Neural crest cell (in vitro differentiated cells): ENCODE data around the gene KCNIP4. TPM values are rescaled to one million over a fixed set of nuclear protein-coding genes. Genes with fewer than 3 reads are reported as not detected.

Experiments used
- DNase-seq: peaks from one replicate; pipeline ENCODE4 v3.0.0; 2021; ENCODE audit warnings: low read depth, mixed read lengths, low spot score
- H3K27ac Mint-ChIP-seq: one replicate; pipeline ENCODE4 v1.8.0; 2021; ENCODE audit warnings: mild to moderate bottlenecking, mixed read lengths; ENCODE audit not compliant: unreplicated experiment
- H3K27me3 Mint-ChIP-seq: 2 replicates; pipeline ENCODE4 v1.8.0; 2021; ENCODE audit warnings: low read depth, mild to moderate bottlenecking, mixed read lengths
- H3K36me3 Mint-ChIP-seq: 2 replicates; pipeline ENCODE4 v1.8.0; 2021; ENCODE audit warnings: low read depth, mild to moderate bottlenecking, mixed read lengths
- H3K4me1 Mint-ChIP-seq: 2 replicates; pipeline ENCODE4 v1.8.0; 2021; ENCODE audit warnings: mixed read lengths
- H3K4me3 Mint-ChIP-seq: one replicate; pipeline ENCODE4 v1.8.0; 2021; ENCODE audit warnings: mild to moderate bottlenecking, mixed read lengths
- H3K9me3 Mint-ChIP-seq: 2 replicates; pipeline ENCODE4 v1.8.0; 2021; ENCODE audit warnings: mixed read lengths
- total RNA-seq: library from RNA; stranded (reverse); gene quantifications from 2 replicates; pipeline ENCODE4 v1.2.1, GENCODE V29; 2021
- TF ChIP-seq, protein P1 (sequence below): fragments of 200-600 bp; sonication (generic); conservative IDR thresholded peaks from 2 replicates; pipeline ENCODE4 v1.5.0; 2021; ENCODE audit warnings: antibody characterized with exemption, mild to moderate bottlenecking

The KCNIP4 gene
- total RNA-seq, 1 donor from 2014 or later, result 0.33 TPM

DNA sequence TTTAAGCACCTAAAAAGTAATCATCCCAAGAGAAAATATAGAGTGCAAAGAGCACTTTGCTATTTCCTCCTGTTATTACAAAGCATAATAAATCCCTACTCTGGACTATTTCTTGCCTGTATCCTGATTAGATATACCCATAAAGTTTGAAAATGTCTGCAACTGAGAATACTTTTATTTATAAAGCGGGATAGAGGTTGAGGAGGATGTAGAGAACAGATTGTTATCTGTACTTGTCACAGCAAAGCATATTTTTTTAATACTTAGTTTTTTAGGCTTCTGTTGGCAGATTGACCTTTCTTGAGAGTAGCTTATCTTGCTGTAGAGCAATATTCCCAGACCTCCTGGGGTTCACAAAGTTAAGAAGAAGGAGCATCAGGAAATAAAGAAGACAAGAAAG, 396.1 kb downstream of the KCNIP4 start:
- DNase-seq, result no peak
- TF ChIP-seq, protein P1, sequence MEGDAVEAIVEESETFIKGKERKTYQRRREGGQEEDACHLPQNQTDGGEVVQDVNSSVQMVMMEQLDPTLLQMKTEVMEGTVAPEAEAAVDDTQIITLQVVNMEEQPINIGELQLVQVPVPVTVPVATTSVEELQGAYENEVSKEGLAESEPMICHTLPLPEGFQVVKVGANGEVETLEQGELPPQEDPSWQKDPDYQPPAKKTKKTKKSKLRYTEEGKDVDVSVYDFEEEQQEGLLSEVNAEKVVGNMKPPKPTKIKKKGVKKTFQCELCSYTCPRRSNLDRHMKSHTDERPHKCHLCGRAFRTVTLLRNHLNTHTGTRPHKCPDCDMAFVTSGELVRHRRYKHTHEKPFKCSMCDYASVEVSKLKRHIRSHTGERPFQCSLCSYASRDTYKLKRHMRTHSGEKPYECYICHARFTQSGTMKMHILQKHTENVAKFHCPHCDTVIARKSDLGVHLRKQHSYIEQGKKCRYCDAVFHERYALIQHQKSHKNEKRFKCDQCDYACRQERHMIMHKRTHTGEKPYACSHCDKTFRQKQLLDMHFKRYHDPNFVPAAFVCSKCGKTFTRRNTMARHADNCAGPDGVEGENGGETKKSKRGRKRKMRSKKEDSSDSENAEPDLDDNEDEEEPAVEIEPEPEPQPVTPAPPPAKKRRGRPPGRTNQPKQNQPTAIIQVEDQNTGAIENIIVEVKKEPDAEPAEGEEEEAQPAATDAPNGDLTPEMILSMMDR, result no peak
- peaks cover 6% of the 10 kb centered on the region for H3K9me3 Mint-ChIP-seq
- no peaks in the 10 kb centered on the region for H3K27me3 Mint-ChIP-seq
- no peak overlapping the region for H3K4me3 Mint-ChIP-seq
- no peak overlapping the region for H3K27ac Mint-ChIP-seq
- peaks cover 4% of the 10 kb centered on the region for H3K4me1 Mint-ChIP-seq
- H3K36me3 Mint-ChIP-seq, result no peaks in the 10 kb centered on the region

DNA sequence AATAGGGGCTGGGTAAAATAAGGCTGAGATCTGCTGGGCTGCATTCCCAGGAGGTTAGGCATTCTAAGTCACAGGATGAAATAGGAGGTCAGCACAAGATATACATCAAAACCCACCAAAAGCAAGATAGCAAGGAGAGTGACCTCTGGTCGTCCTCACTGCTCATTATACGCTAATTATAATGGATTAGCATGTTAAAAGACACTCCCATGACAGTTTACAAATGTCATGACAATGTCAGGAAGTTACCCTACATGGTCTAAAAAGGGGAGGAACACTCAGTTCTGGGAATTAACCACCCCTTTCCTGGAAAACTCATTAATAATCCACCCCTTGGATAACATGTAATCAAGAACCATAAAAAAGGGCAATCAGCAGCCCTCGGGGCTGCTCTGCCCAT, 403.6 kb downstream of the KCNIP4 start:
- DNase-seq, result no peak
- Mint-ChIP-seq H3K27ac (no peak overlapping the region), H3K36me3 (no peaks in the 10 kb centered on the region), H3K4me1 (no peaks in the 10 kb centered on the region), H3K9me3 (peaks cover 3% of the 10 kb centered on the region), H3K4me3 (no peak overlapping the region), H3K27me3 (peaks cover 5% of the 10 kb centered on the region)
- TF ChIP-seq, protein P1, result no peak

DNA sequence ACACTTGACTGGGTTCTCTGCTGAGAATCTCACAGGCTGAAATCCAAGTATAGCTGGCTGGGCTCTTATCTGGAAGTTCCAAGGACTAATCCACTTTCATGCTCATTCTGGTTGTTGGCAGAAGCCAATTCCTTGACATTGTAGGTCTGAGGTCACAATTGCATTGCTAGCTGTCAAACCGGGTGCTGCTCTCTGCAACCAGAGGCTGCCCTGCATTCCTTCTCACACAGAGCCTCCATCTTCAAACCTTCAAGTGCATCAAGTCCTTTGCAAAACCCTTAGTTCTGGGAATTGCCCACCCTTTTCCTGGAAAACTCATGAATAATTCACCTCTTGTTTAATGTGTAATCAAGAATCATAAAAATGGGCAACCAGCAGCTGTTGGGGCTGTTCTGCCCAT, 404.2 kb downstream of the KCNIP4 start:
- H3K9me3 Mint-ChIP-seq, result peaks cover 3% of the 10 kb centered on the region
- no peak overlapping the region for H3K27ac Mint-ChIP-seq
- no peak for DNase-seq
- no peak overlapping the region for H3K4me3 Mint-ChIP-seq
- TF ChIP-seq, protein P1, result no peak
- no peaks in the 10 kb centered on the region for H3K4me1 Mint-ChIP-seq
- no peaks in the 10 kb centered on the region for H3K36me3 Mint-ChIP-seq
- H3K27me3 Mint-ChIP-seq, result peaks cover 5% of the 10 kb centered on the region

DNA sequence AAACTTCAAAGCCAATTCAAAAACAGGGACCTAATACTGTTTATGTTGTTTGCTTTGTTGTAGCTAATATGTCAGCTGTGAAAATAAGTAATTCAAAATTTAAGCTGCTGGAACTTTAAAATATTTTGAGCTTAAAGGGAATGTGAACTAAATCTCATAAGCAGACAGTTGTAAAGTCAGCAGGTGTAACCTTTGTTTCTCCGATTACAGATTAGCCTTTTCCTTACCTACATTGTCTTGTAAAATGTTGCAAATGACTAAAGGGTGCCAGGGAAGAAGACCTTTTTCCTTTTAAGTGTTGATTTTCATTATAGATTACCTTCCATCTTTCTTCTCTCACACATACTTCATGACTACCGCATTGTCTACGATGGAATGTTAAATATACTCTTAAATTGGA, 405.1 kb downstream of the KCNIP4 start:
- Mint-ChIP-seq H3K4me1 (no peaks in the 10 kb centered on the region), H3K27me3 (peaks cover 5% of the 10 kb centered on the region), H3K36me3 (no peaks in the 10 kb centered on the region), H3K9me3 (peaks cover 3% of the 10 kb centered on the region), H3K27ac (no peak overlapping the region), H3K4me3 (no peak overlapping the region)
- TF ChIP-seq, protein P1, result no peak
- no peak for DNase-seq

DNA sequence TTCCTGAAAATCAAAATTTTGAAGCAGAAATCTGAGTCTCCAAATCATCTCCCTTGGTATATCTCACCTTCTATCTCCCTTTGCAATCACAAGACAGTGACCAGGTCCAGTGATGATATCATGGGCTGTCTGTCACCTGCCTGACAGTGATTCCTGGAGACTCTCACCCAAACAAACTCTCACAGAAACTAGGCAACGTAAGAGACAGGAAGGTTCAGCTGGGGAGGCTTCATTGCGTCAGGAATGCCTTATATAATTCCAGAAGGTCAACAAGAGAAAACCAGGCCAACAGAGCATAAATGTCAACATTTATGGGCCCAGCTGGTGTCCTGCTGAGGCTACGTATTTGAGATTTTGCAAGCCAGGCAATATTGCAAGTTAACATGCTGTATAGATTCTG, 412.7 kb downstream of the KCNIP4 start:
- TF ChIP-seq, protein P1, result no peak
- Mint-ChIP-seq H3K9me3 (no peaks in the 10 kb centered on the region), H3K27ac (no peak overlapping the region), H3K36me3 (no peaks in the 10 kb centered on the region), H3K27me3 (no peaks in the 10 kb centered on the region), H3K4me1 (no peaks in the 10 kb centered on the region), H3K4me3 (no peak overlapping the region)
- no peak for DNase-seq

DNA sequence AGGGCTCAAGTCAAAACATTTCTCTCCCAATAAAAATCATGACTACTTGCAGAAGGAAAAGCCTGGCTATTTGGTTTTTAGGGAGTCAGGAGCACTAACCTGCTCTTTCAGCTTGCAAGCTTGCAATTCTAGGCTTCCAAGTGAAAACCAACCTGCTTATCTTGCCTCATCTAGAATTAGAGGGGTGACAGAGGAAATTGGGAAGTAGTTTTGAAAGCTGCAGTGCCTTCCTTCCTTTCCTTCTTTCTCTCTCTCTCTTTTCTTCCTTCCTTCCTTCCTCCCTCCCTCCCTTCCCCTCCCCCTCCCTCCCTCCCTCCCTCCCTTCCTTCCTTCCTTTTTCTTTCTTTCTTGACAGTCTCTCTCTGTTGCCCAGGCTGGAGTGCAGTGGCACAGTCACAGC, 417.5 kb downstream of the KCNIP4 start:
- H3K4me3 Mint-ChIP-seq, result no peak overlapping the region
- no peak overlapping the region for H3K27ac Mint-ChIP-seq
- no peak for DNase-seq
- no peaks in the 10 kb centered on the region for H3K27me3 Mint-ChIP-seq
- H3K9me3 Mint-ChIP-seq, result no peaks in the 10 kb centered on the region
- TF ChIP-seq, protein P1, result no peak
- H3K4me1 Mint-ChIP-seq, result no peaks in the 10 kb centered on the region
- no peaks in the 10 kb centered on the region for H3K36me3 Mint-ChIP-seq
